Muscle of leg (tissue), 11 donors: ENCODE results near the gene MOB3A. TPM values are rescaled to one million over a fixed set of nuclear protein-coding genes. Genes with fewer than 3 reads are reported as not detected.

Experiments
- DNase-seq: peaks from one replicate; pipeline ENCODE4 v3.0.0; 2013
- H3K27ac ChIP-seq: one replicate; pipeline ENCODE4 v1.5.1; 2013; ENCODE audit warnings: mild to moderate bottlenecking, low read length, control low read depth
- H3K27me3 ChIP-seq: one replicate; pipeline ENCODE4 v1.6.1; 2013; ENCODE audit warnings: low read length; ENCODE audit not compliant: control insufficient read depth, insufficient read depth
- H3K36me3 ChIP-seq: one replicate; pipeline ENCODE4 v1.6.1; 2013; ENCODE audit warnings: low read length; ENCODE audit not compliant: control insufficient read depth, insufficient read depth
- H3K4me1 ChIP-seq: one replicate; pipeline ENCODE4 v1.6.1; 2013; ENCODE audit warnings: low read length; ENCODE audit not compliant: control insufficient read depth, insufficient read depth
- H3K4me3 ChIP-seq: one replicate; pipeline ENCODE4 v1.5.1; 2013; ENCODE audit warnings: low read length, control low read depth
- H3K9me3 ChIP-seq: replicated peaks from 2 replicates; pipeline ENCODE4 v1.6.1; 2013; ENCODE audit warnings: low read depth, low read length; ENCODE audit not compliant: control insufficient read depth
- WGBS: methylation state at CpG from one replicate; pipeline ENCODE4 v1.1.5; 2013; ENCODE audit warnings: missing lambda C conversion rate; ENCODE audit not compliant: insufficient coverage; 5-methylcytosine and 5-hydroxymethylcytosine counted together
- polyA plus RNA-seq, 8 donors: library from polyadenylated mRNA; unstranded; fragments of 120-200 nt; gene quantifications; one replicate each; pipeline versions ENCODE4 v1.2.1 to v1.2.3, GENCODE V29; 2013; ENCODE audit warnings: inconsistent platforms in 1 of 8, low replicate concordance in 1 of 8; ENCODE audit not compliant: insufficient read length in 8 of 8, insufficient read depth in 1 of 8
- total RNA-seq: library from RNA; stranded (reverse); fragments of 120-200 nt; gene quantifications from one replicate; pipeline ENCODE4 v1.2.4, GENCODE V29; 2013

The MOB3A gene
- total and polyA plus RNA-seq, 9 donors: 7.4 to 22.1 (median 17.2) TPM

GRCh38 chr19:2040647-2041432 lies 55.3 kb downstream of the MOB3A start:
- WGBS: 79% methylated on average over 23 of the region's 28 CpGs
- H3K36me3 ChIP-seq: peaks cover 66% of the 10 kb centered on the region
- DNase-seq: peak; percentile 49
- H3K4me1 ChIP-seq: peaks cover 68% of the 10 kb centered on the region
- peak overlapping the region; percentile 92 for H3K27ac ChIP-seq
- peaks cover 2% of the 10 kb centered on the region for H3K9me3 ChIP-seq
- no peaks in the 10 kb centered on the region for H3K27me3 ChIP-seq
- H3K4me3 ChIP-seq: peak overlapping the region; percentile 28

- Histone ChIP-seq H3K36me3 (peaks cover 59% of the 10 kb centered on the region), H3K4me3 (no peak overlapping the region), H3K4me1 (peaks cover 62% of the 10 kb centered on the region), H3K27ac (peak overlapping the region; percentile 75), H3K27me3 (no peaks in the 10 kb centered on the region), H3K9me3 (peaks cover 9% of the 10 kb centered on the region)
- no peak for DNase-seq
- WGBS: 79% methylated on average over 14 of the region's 20 CpGs
Measured at GRCh38 chr19:2039959-2040646, 56.0 kb downstream of the MOB3A start.

GRCh38 chr19:2039089-2039958 lies 56.8 kb downstream of the MOB3A start:
- Histone ChIP-seq H3K27ac (peak overlapping the region; percentile 75), H3K4me1 (peaks cover 54% of the 10 kb centered on the region), H3K4me3 (no peak overlapping the region), H3K9me3 (peaks cover 9% of the 10 kb centered on the region), H3K27me3 (no peaks in the 10 kb centered on the region), H3K36me3 (peaks cover 51% of the 10 kb centered on the region)
- DNase-seq: peak; percentile 42
- WGBS: 76% methylated on average over 13 of the region's 30 CpGs

- Histone ChIP-seq H3K27me3 (no peaks in the 10 kb centered on the region), H3K9me3 (peaks cover 9% of the 10 kb centered on the region), H3K4me3 (no peak overlapping the region), H3K36me3 (peaks cover 48% of the 10 kb centered on the region), H3K4me1 (peaks cover 54% of the 10 kb centered on the region), H3K27ac (peak overlapping the region; percentile 75)
- WGBS: 81% methylated on average over 39 of the region's 44 CpGs
- peak; percentile 5 for DNase-seq
Measured at GRCh38 chr19:2038284-2039088, 57.6 kb downstream of the MOB3A start.

- H3K4me3 ChIP-seq: no peak overlapping the region
- H3K36me3 ChIP-seq: peaks cover 41% of the 10 kb centered on the region
- peaks cover 9% of the 10 kb centered on the region for H3K9me3 ChIP-seq
- H3K27ac ChIP-seq: no peak overlapping the region
- peak; percentile 30 for DNase-seq
- no peaks in the 10 kb centered on the region for H3K27me3 ChIP-seq
- 71% methylated on average over 3 of the region's 24 CpGs for WGBS
- peaks cover 57% of the 10 kb centered on the region for H3K4me1 ChIP-seq
Measured at GRCh38 chr19:2037651-2038255, 58.4 kb downstream of the MOB3A start.

GRCh38 chr19:2036424-2036823 lies 59.7 kb downstream of the MOB3A start:
- Histone ChIP-seq H3K9me3 (peaks cover 9% of the 10 kb centered on the region), H3K27me3 (no peaks in the 10 kb centered on the region), H3K36me3 (peaks cover 35% of the 10 kb centered on the region), H3K4me1 (peaks cover 58% of the 10 kb centered on the region), H3K4me3 (no peak overlapping the region), H3K27ac (no peak overlapping the region)
- no peak for DNase-seq
- WGBS: no CpG with 5 or more reads among the region's 8 CpGs

GRCh38 chr19:2035590-2035991 lies 60.5 kb downstream of the MOB3A start:
- DNase-seq: no peak
- no peak overlapping the region for H3K4me3 ChIP-seq
- no peak overlapping the region for H3K27ac ChIP-seq
- H3K4me1 ChIP-seq: peaks cover 52% of the 10 kb centered on the region
- H3K27me3 ChIP-seq: no peaks in the 10 kb centered on the region
- H3K9me3 ChIP-seq: peaks cover 9% of the 10 kb centered on the region
- 66% methylated on average over 12 of the region's 14 CpGs for WGBS
- peaks cover 27% of the 10 kb centered on the region for H3K36me3 ChIP-seq

GRCh38 chr19:2034729-2035589 lies 61.2 kb downstream of the MOB3A start:
- peak; percentile 24 for DNase-seq
- no peak overlapping the region for H3K4me3 ChIP-seq
- no peak overlapping the region for H3K27ac ChIP-seq
- WGBS: 30% methylated on average over 30 of the region's 34 CpGs
- H3K9me3 ChIP-seq: peaks cover 9% of the 10 kb centered on the region
- peaks cover 20% of the 10 kb centered on the region for H3K36me3 ChIP-seq
- H3K4me1 ChIP-seq: peaks cover 46% of the 10 kb centered on the region
- no peaks in the 10 kb centered on the region for H3K27me3 ChIP-seq
